ENCODE measurements around the gene ART5. TPM values are rescaled to one million over a fixed set of nuclear protein-coding genes. Genes with fewer than 3 reads are reported as not detected.
A peak's percentile ranks its signal among the peaks of the same experiment; 100 is the strongest.

ART5 gene
- total RNA-seq, 1 experiment from 2014 or later = 7.9 TPM

GRCh38 chr11:3617990-3618389 lies 23.8 kb downstream of the ART5 start:
- Histone ChIP-seq H3K9me3 (ENCODE audit: control insufficient read depth, low read depth, low read length) (no peaks in the 10 kb centered on the region), H3K23me2 (ENCODE audit: insufficient read length, low read depth, low read length, poor library complexity, severe bottlenecking) (no peaks in the 10 kb centered on the region), H4K5ac (ENCODE audit: insufficient read length, low read depth, low read length) (no peak overlapping the region), H3K79me2 (ENCODE audit: insufficient read depth, low read length) (no peaks in the 10 kb centered on the region), H2BK12ac (ENCODE audit: insufficient read length, low read depth, low read length) (no peak overlapping the region), H3K79me1 (ENCODE audit: insufficient read depth, low read depth, low read length, poor library complexity, severe bottlenecking) (no peaks in the 10 kb centered on the region), H2BK120ac (ENCODE audit: low read depth, low read length, poor library complexity, severe bottlenecking) (no peak overlapping the region), H3T11ph (ENCODE audit: low read length) (no peak overlapping the region), H2AK5ac (ENCODE audit: insufficient read length, low read length) (no peak overlapping the region), H2AFZ (ENCODE audit: low read length) (no peak overlapping the region), H4K8ac (replicated peaks; ENCODE audit: insufficient read length, low read depth, low read length) (no peak overlapping the region), H3K14ac (ENCODE audit: insufficient read depth, low read length) (no peak overlapping the region), H3K27ac (ENCODE audit: insufficient read length, low read depth, low read length) (no peak overlapping the region), H3K27me3 (ENCODE audit: insufficient read depth, low read length) (no peaks in the 10 kb centered on the region), H3K4me2 (ENCODE audit: insufficient read depth, insufficient read length, low read length) (no peak overlapping the region), H2BK5ac (ENCODE audit: insufficient read length, low read length) (no peak overlapping the region), H3K56ac (ENCODE audit: insufficient read length, low read depth, low read length) (no peak overlapping the region), H3K9ac (ENCODE audit: extremely low read depth, insufficient read length, low read length) (no peak overlapping the region), H3K23ac (ENCODE audit: insufficient read length, low read depth, low read length) (no peak overlapping the region), H3K4me1 (ENCODE audit: insufficient read depth, low read length) (no peaks in the 10 kb centered on the region), H3K18ac (ENCODE audit: insufficient read length, low read depth, low read length) (no peak overlapping the region), H2BK15ac (ENCODE audit: low read depth, low read length) (no peak overlapping the region), H4K20me1 (ENCODE audit: control insufficient read depth, insufficient read depth, insufficient read length) (no peaks in the 10 kb centered on the region), H4K91ac (ENCODE audit: insufficient read length, low read depth, low read length) (no peak overlapping the region), H2BK20ac (ENCODE audit: low read depth, low read length, poor library complexity, severe bottlenecking) (no peak overlapping the region), H3K4ac (ENCODE audit: low read depth, low read length) (no peak overlapping the region)
- Mint-ChIP-seq H3K9me3 (no peaks in the 10 kb centered on the region), H3K4me1 (peaks cover 17 to 18% of the 10 kb centered on the region in 2 experiments), H3K4me3 (no peak overlapping the region), H3K36me3 (ENCODE audit: insufficient read depth in 1 of 3, low read depth in 3 of 3) (no peaks in the 10 kb centered on the region; a peak in 1 of 7 replicates), H3K27ac (peak overlapping the region in 1 of 3 experiments; percentile 78; a peak in 2 of 7 replicates), H3K27me3 (ENCODE audit: low read depth) (no peaks in the 10 kb centered on the region)
- WGBS (ENCODE audit: extremely low coverage, insufficient read length, low lambda C conversion rate) = no CpG with 5 or more reads among the region's 8 CpGs
- no peak for DNase-seq
- TF ChIP-seq, protein P1, sequence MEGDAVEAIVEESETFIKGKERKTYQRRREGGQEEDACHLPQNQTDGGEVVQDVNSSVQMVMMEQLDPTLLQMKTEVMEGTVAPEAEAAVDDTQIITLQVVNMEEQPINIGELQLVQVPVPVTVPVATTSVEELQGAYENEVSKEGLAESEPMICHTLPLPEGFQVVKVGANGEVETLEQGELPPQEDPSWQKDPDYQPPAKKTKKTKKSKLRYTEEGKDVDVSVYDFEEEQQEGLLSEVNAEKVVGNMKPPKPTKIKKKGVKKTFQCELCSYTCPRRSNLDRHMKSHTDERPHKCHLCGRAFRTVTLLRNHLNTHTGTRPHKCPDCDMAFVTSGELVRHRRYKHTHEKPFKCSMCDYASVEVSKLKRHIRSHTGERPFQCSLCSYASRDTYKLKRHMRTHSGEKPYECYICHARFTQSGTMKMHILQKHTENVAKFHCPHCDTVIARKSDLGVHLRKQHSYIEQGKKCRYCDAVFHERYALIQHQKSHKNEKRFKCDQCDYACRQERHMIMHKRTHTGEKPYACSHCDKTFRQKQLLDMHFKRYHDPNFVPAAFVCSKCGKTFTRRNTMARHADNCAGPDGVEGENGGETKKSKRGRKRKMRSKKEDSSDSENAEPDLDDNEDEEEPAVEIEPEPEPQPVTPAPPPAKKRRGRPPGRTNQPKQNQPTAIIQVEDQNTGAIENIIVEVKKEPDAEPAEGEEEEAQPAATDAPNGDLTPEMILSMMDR (conservative IDR thresholded peaks at IDR 0.05) = no peak

Data from H9 (cell line).